ENCODE measurements around the gene MAD2L1BP.

DNA sequence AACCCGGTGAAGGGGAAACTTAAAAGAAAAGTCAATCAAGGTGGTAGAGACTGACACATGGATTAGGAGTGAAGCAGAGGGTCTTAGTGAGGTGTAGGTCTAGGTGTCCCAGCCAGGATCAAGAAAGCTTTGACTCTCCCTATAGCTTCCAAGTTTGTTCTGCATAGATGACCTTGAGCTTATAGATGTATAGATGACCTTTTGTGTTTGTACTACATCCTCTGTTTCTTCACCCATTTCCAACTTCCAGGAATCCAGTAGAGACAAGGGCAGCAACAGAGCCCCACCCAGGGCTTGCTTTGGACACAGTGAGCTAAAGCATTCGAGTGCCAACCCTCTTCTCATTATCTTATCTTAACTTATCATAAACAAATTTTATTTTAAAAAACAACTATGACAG is 53.8 kb downstream of the MAD2L1BP start:
- TF ChIP-seq RAD21 (IDR thresholded peaks at IDR 0.05; ENCODE audit: low read depth) (no peak), YY1 (IDR thresholded peaks at IDR 0.05; ENCODE audit: extremely low read depth, insufficient replicate concordance, low read depth, low read length) (no peak), CTCF (IDR thresholded peaks at IDR 0.05 in 2 of 3, conservative IDR thresholded peaks at IDR 0.05 in 1 of 3; ENCODE audit: borderline replicate concordance in 1 of 3, insufficient read depth in 1 of 3, low read depth in 2 of 3, low read length in 2 of 3) (no peak), ZFX (IDR thresholded peaks at IDR 0.05) (no peak), EZH2 (IDR thresholded peaks at IDR 0.05) (no peak), POLR2AphosphoS5 (IDR thresholded peaks at IDR 0.05; ENCODE audit: low read depth, low read length) (no peak), CEBPB (IDR thresholded peaks at IDR 0.05; ENCODE audit: low read depth) (no peak), POLR2A (IDR thresholded peaks at IDR 0.05; ENCODE audit: borderline replicate concordance, extremely low read depth, insufficient read depth, insufficient read length) (no peak), REST (IDR thresholded peaks at IDR 0.05; ENCODE audit: low read depth) (no peak)
